ENCODE measurements around the gene SEC61G.

Gene SEC61G

GRCh38 chr7:54758702-54759592, at the start of gene SEC61G:
Gene SEC61G, minus strand, starts transcription at chr7:54759211. Its CDS starts 1,623 bp downstream, at chr7:54757588.
- DNase-seq = peak; percentile 96

DNA sequence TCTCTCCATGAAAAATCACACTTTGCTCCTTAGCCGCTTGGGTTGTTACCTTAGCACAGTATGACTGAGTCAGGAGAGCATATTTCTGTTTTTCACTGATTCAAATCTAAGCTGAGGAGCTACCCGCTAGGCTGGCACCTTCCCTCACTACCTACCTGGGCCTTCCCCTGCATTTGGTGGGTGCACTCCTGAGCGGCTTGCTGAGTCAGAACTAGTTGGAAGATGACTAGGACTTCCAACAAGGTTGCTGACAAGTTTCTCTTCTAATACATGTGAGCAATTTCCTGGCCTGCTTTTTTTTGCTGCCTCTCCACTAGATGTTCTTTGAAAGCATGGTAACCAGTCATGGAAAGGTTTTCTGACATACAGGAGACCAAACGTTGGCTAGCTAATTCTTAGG, 43.8 kb upstream of the SEC61G start:
- DNase-seq = no peak

DNA sequence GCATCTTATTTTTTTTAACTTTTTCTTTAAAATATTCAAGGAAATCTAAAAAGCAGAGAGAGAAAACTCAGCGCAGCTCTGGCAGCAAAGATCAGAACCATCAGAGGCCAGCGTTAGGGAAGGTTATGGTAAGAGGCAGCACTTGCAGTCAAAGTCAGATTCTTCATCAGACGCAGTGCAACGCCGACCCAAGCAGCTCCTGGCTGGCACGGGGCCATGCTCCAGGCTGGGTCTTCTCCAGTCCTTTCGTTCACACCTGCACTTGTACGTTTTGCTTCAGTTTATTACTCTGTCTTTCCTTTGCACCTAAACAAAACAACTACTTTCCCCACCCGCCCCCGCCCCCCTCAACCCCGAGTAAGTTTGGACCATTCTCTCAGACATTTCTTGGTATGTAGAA, 43.1 kb upstream of the SEC61G start:
- DNase-seq = no peak

DNA sequence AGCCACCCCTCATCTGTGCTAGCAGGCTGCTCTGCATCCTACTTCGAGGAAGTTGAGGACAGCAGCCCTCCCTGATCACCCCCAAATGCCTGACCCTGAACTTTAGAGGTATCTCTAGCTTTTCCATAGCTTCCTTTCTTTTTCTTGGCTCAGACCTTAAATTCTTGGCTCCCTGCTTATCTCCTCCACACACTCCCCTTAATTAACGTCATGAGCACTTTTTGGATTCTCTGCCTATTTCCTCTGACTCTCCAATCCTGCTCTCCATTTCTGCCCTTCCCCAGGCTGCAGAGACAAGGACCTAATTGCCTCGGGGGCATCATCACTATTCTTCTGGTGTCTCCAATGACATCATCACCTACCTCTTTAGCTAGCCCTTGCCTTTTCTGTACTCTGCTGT, 40.8 kb upstream of the SEC61G start:
- DNase-seq = no peak

- no peak for DNase-seq
Measured at GRCh38 chr7:54798530-54798929, 39.5 kb upstream of the SEC61G start.

GRCh38 chr7:54796853-54797252, 37.8 kb upstream of the SEC61G start:
- DNase-seq = no peak

- DNase-seq = no peak
Measured at GRCh38 chr7:54796150-54796549, 37.1 kb upstream of the SEC61G start.

DNA sequence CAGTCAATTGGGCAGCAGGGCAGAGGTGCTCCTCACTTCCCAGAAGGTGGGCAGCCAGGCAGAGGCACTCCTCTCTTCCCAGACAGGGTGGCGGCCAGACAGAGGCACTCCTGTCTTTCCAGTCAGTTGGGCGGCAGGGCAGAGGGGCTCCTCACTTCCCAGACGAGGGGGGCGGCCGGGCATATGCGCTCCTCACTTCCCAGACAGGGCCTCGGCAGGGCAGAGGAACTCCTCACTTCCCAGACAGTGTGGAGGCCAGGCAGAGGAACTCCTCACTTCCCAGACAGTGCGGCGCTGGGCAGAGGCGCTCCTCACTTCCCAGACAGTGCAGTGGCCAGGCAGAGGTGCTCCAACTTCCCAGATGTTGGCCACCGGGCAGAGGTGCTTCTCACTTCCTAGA, 33.4 kb upstream of the SEC61G start:
- DNase-seq = no peak

- peak; percentile 77 for DNase-seq
Measured at GRCh38 chr7:54788664-54789063, 29.7 kb upstream of the SEC61G start.

- no peak for DNase-seq
Measured at GRCh38 chr7:54785261-54785660, 26.2 kb upstream of the SEC61G start.

- DNase-seq = no peak
Measured at GRCh38 chr7:54783952-54784351, 24.9 kb upstream of the SEC61G start.

- DNase-seq = no peak
Measured at GRCh38 chr7:54782829-54783228, 23.8 kb upstream of the SEC61G start.

DNA sequence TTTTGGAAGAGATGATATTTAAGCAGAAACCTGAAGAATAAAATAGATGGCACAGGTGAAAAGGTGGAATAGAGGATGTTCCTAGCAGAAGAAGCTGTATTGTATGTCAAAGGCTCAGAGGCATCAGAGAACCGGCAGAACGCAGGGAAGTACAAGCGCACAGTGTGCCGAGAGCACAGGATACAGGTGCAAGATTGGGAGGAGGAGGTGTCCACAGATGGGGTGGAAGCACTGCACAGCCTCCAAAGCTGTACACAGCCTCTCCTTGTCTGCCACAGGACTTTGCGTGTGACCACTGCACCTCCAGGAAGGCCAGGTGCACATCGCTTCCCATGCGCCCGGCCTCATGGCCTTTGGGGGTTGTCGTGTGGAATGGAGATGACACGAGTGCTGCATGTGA, 23.3 kb upstream of the SEC61G start:
- no peak for DNase-seq

GRCh38 chr7:54781134-54781920, 22.3 kb upstream of the SEC61G start:
- no peak for DNase-seq

DNA sequence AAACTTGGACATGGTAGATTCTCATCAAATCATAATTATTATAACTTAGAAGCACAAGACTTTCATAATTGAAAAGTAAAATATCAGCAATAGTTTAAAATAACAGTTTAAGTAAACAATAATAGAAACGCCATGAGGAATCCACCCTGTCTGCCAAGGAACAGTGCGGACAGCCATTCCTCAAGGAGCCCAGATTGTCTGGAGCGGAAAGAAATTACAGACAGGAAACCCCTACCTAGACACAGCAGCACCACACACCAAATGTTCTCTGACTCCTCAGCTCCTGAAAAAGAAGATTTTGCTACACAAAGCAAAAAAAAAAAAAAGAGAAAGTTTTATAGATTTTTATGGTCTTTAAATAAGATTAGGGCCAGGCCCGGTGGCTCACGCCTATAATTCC, 21.5 kb upstream of the SEC61G start:
- DNase-seq = no peak

DNA sequence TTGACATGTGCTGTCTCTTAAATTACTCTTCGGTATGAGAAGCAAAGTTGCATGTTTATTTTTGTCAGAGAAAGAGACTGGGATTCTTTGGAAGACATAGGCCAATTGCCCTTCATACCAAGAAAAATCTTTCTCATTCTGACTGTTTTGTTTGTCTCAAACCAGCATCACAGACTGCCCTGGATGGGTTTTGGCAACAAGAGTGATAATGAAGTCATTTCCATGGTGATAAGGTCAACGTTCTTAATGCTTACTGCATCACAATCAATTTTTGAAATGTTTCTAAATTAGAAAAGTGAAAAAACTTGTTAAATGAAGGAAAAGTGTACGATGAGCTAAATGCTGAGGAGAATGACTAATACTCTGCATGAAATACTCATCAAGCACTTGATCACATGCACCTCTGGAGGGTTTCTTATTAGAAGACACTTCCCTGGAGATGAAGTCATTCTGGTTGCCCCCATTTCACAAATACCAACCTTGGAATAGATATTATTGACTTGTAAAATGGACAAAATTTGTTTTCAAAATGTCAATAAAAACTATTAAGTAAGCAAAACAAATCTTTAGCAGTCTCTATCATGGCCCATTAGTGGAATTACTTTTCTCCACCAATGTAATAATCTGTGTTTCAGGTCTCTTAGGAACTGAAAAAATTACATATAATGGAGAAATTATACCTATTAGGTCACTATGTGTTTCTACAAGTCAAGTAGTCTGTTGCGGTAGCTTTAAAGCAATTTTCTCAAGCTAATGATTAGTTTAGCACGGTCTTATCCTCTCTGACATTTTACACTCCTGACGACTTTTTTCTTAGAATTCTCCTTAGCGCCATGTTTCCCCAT, 19.9 kb upstream of the SEC61G start:
- no peak for DNase-seq

DNA sequence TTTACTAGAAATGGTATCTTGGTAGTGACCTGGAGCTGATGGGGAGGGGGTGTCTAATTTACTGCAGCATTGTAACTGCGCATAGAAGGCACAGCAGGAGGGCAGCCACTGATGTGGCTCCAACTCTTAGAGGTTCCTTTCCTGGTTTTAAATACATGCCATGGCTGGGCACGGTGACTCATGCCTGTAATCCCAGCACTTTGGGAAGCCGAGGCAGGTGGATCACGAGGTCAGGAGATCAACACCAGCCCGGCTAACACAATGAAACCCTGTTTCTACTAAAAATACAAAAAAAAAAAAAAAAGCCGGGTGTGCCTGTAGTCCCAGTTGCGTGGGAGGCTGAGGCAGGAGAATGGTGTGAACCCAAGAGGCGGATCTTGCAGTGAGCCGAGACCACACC, 19.2 kb upstream of the SEC61G start:
- no peak for DNase-seq

DNA sequence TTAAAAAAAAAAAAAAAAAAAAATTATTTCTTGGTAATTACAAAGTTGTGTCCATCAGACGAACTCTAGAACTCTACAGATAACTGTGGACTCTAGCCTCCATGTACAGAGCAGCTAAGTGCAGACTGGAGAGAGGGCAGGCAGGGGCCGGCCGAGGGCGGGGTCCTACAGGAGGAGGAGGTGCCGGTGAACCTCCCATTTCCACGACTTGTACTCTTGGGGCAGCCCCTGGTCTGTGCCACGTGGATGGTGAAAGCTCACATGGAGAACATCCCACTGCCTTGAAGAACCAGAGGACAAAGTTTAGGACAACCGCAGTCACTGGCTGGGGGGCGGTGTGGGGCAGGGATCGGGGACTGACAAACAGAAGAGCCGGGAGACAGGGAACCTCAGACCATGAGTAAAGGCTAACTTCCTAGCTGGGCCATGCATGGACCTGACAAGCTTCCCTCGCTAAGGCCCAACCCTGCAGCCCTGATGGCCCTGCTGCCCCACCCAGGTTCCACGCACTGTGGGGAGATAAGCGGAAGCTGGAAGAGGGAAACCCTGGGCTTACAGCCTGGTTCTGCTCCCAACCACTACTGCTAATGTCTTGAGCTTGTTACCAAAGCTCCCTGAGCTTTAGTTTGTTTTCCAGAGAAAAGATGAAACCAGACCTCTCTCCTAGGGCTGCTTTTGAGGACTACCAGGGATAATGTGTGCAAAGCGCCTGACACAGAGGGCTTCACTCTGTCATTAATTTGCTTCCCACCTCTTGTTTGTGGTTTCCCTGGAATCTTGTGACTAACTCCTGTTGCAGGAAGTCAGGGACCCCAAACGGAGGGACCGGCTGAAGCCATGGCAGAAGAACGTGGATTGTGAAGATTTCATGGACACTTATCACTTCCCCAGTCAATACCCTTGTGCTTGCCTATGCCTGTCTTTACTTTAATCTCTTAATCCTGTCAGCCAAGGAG, 16.1 kb upstream of the SEC61G start:
- no peak for DNase-seq

DNA sequence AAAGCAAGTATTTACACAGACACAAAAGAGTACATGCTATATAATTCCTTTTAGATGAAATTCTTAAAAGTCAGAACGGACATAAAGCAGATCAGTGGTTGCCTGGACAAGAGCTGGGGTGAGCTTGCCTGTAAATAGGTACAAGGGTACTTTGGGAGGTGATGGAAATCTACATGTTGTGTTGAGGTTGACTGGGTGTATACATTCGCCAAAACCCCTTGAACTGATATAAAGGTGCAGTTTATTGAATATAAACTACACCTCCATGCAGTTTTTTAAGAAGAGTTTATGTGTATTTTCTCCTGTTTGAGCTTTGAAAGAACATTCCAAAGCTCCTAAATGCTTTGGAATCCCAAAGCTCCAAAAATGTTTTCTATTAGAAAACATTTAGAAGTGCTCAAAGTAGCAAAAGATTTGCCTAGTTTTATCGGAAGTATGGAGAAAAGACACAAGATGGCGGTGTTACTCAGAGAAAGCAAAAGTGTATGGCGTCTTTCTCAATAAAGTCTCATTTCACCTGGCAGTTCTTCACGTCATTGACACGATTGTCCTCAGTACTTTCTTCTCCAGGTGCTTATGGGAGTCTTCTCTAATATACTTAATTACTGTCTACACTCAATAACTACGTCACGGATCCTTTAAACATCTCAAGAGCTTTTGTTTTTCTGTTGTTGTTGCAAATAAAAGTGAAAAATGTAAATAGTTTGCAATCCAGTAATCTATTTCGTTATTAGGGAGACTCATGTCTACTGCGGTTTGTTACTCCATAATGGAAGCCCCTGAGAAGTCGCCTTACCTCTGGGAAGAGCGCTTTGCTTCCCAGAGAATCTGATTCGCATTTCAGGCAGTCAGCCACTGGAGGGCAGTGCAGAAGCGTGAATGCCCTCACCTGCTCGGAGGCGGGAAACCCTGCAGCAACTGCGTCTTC, 14.7 kb upstream of the SEC61G start:
- DNase-seq = peak; percentile 79

DNA sequence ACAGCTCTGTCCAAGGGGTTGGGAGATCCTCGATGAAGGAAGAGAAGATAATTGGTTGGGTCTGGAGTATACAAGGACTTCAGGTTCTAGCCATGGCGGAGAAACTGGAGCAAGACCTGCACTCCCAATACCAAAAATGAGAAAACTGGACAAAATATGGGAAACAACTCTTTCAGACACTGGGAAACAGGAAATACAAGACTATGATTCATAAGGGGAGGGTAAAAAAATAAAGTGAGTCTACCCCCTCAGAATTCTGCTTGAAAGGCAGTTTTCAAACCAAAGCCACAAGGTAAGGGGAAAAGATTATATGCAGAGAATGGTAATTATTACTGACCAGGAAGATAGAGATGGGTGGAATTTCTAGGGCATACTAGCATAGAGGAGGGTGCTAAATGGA, 10.2 kb upstream of the SEC61G start:
- no peak for DNase-seq

DNA sequence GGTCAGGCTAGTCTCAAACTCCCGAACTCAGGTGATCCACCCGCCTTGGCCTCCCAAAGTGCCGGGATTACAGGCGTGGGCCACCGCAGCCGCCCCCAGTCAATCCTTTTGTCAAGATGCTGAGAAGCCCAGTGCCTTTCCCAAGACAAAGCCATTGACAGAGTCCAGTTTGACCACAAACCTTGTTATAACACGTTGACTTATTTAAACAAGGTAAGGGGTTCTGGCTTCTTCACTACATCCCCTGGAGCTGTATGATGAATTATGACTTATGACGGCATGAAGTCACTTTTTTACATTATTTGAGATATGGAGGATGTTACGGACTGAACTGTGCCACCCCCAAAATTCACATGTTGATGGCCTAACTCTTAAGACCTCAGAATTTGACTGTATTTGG, 5.8 kb upstream of the SEC61G start:
- DNase-seq = no peak

Measured in NCI-H774 (cell line).